Testis (tissue), 3 donors: ENCODE data around the gene PLXDC2. TPM values are rescaled to one million over a fixed set of nuclear protein-coding genes. Genes with fewer than 3 reads are reported as not detected.

Experiments used
- DNase-seq: peaks from one replicate; pipeline ENCODE4 v3.0.0-alpha.2; 2019
- H3K27ac ChIP-seq, 2 donors: fragments of 200-600 bp; sonication (generic); one replicate each; pipeline ENCODE4 v1.5.1; 2019
- H3K27me3 ChIP-seq: fragments of 200-600 bp; sonication (generic); one replicate; pipeline ENCODE4 v1.5.1; 2019
- H3K36me3 ChIP-seq: fragments of 200-600 bp; sonication (generic); one replicate; pipeline ENCODE4 v1.5.1; 2017; ENCODE audit warnings: low read depth; ENCODE audit errors: missing control alignments
- H3K4me1 ChIP-seq: fragments of 200-600 bp; sonication (generic); one replicate; pipeline ENCODE4 v1.5.1; 2019
- H3K4me3 ChIP-seq, 2 donors: fragments of 200-600 bp; sonication (generic); one replicate each; pipeline ENCODE4 v1.5.1; 2017 to 2019
- H3K9me3 ChIP-seq: fragments of 200-600 bp; sonication (generic); one replicate; pipeline ENCODE4 v1.5.1; 2017
- POLR2A ChIP-seq: fragments of 450-650 bp; IDR thresholded peaks from one replicate; pipeline ENCODE4 v1.6.1; 2017; ENCODE audit warnings: antibody characterized with exemption, mild to moderate bottlenecking, moderate library complexity
- WGBS, 2 donors: methylation state at CpG; one replicate each; pipeline ENCODE4 v1.1.5; 2018; 5-methylcytosine and 5-hydroxymethylcytosine counted together
- intact Hi-C: fragments of 100-400 bp; cut with DNase I; formaldehyde crosslinking; loops from one replicate; pipeline ENCODE4 v1.15.1; 2023; ENCODE audit warnings: low total_unique reads
- polyA plus RNA-seq: library from polyadenylated mRNA; stranded (reverse); fragments of 350-450 nt; fragmentation: Illumina TruSeq; extraction: RNeasy Lipid Tissue Mini Kit (QIAGEN cat#74804); gene quantifications from one replicate; pipeline ENCODE4 v1.2.3, GENCODE V29; 2014; ENCODE audit warnings: low read depth, low replicate concordance; ENCODE audit not compliant: insufficient read depth
- total RNA-seq, 2 donors: library from RNA; depleted of rRNA; stranded (reverse); fragments of >200 nt; gene quantifications; one replicate each; pipeline ENCODE4 v1.2.3, GENCODE V29; 2016
- TF ChIP-seq, protein P1 (sequence below), 3 experiments: fragments of 450-650 bp in 2 of 3; fragments of 200-600 bp in 1 of 3; sonication (generic) in 1 of 3; IDR thresholded peaks; one replicate each; pipeline ENCODE4 v1.5.1; 2016 to 2019; ENCODE audit warnings: antibody characterized with exemption in 3 of 3, mild to moderate bottlenecking in 2 of 3, moderate library complexity in 1 of 3

Gene PLXDC2
- total and polyA plus RNA-seq, 3 donors from 2014 or later = 27.5 to 81.7 (median 53.6) TPM

DNA sequence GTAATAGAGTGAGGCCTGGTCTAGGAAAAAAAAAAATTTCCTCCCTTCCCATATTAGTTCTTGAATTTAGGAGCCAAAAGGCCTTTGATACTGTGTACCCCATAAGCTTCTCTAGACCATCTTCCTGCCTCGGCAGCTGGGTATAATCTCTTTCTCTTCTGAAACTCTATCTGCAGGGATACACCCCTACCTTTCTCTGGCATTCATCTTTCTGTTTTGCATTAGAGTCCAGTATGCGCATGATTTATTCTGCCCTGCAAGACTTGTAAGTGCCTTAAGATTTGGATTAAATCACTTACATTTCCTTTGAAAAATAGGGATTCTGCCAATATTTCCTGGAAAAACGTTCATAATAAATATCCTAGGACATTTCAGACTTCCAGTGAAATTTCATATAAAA lies 431.2 kb downstream of the PLXDC2 start:
- TF ChIP-seq, protein P1, sequence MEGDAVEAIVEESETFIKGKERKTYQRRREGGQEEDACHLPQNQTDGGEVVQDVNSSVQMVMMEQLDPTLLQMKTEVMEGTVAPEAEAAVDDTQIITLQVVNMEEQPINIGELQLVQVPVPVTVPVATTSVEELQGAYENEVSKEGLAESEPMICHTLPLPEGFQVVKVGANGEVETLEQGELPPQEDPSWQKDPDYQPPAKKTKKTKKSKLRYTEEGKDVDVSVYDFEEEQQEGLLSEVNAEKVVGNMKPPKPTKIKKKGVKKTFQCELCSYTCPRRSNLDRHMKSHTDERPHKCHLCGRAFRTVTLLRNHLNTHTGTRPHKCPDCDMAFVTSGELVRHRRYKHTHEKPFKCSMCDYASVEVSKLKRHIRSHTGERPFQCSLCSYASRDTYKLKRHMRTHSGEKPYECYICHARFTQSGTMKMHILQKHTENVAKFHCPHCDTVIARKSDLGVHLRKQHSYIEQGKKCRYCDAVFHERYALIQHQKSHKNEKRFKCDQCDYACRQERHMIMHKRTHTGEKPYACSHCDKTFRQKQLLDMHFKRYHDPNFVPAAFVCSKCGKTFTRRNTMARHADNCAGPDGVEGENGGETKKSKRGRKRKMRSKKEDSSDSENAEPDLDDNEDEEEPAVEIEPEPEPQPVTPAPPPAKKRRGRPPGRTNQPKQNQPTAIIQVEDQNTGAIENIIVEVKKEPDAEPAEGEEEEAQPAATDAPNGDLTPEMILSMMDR (IDR thresholded peaks at IDR 0.05) = no peak
- no peak for TF ChIP-seq POLR2A
- Histone ChIP-seq H3K36me3 (no peaks in the 10 kb centered on the region), H3K4me3 (no peak overlapping the region), H3K27ac (no peak overlapping the region), H3K27me3 (no peaks in the 10 kb centered on the region), H3K9me3 (no peaks in the 10 kb centered on the region), H3K4me1 (no peaks in the 10 kb centered on the region)
- WGBS, 2 donors = 74 to 83% methylated on average over 3 of the region's 3 CpGs
- DNase-seq = no peak
- intact Hi-C loops = no loop called here

DNA sequence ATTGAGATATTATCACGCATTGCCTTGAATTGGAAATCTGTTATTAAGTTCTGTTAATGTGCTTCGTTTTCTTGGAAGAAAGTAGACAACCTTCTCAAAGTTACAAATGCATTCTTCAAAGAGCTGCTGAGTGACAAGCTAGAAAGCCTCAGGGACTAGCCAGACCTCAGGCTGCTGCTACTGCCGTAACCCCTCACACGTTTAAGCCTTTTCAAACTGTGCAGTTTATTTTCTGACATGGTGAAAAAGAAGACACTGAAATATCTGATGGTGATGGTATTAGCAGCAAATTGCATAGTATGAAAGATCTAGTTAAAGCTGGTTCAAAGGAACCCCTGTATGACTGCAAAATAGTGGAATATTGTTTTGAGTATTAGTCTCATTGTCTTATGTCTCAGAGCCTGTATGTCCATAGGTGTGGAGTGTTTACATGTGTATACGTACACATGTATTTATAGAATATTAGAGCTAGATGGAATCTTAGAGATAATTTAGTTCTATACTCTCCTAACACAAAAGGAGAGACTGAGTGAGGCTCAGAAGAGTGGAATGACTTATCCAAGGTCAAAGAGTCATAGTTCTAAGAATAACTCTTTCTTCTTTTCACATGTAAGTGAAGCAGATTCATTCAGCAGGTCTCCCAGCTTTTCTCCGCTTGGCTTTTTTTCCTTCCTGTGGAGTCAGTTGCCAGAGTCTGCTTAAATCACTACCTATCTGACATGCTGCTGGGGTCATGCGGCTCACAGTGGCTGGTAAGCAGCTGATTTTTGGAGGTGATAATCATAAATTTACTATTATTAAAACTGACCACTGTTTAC lies 431.9 kb downstream of the PLXDC2 start:
- Histone ChIP-seq H3K27me3 (no peaks in the 10 kb centered on the region), H3K36me3 (no peaks in the 10 kb centered on the region), H3K4me1 (no peaks in the 10 kb centered on the region), H3K9me3 (no peaks in the 10 kb centered on the region), H3K27ac (peak overlapping the region in 1 of 2 donors; percentile 1), H3K4me3 (no peak overlapping the region)
- TF ChIP-seq, protein P1 (IDR thresholded peaks at IDR 0.05) = no peak
- TF ChIP-seq POLR2A = no peak
- no peak for DNase-seq
- WGBS, 2 donors = 75 to 86% methylated on average over 7 of the region's 7 CpGs
- intact Hi-C loops = no loop called here

DNA sequence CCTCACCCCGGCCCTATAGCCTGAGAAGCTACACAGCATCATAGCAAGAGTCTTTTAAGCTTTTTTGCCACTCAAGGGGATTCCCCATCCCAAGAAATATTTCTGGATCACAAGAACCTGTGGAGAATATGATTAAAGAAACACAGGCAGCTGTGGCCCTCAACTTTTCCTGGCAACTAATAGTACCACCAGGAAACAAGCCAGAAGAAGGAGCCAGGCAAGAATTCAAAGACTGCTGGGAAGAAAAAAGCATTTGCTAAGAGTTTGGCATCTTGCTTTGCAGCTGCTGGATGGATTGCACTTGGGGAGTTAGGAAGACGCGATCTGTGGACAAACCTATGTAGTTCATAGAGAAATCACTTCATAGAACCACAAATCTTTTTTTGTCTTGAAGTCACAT lies 437.8 kb downstream of the PLXDC2 start:
- TF ChIP-seq, protein P1 (IDR thresholded peaks at IDR 0.05) = no peak
- TF ChIP-seq POLR2A = no peak
- 54 to 63% methylated on average over 3 of the region's 3 CpGs for WGBS, 2 donors
- peak; percentile 23 for DNase-seq
- Histone ChIP-seq H3K27me3 (no peaks in the 10 kb centered on the region), H3K4me3 (no peak overlapping the region), H3K4me1 (no peaks in the 10 kb centered on the region), H3K27ac (peak overlapping the region in 1 of 2 donors; percentile 10), H3K9me3 (no peaks in the 10 kb centered on the region), H3K36me3 (no peaks in the 10 kb centered on the region)
- intact Hi-C loops = no loop called here

DNA sequence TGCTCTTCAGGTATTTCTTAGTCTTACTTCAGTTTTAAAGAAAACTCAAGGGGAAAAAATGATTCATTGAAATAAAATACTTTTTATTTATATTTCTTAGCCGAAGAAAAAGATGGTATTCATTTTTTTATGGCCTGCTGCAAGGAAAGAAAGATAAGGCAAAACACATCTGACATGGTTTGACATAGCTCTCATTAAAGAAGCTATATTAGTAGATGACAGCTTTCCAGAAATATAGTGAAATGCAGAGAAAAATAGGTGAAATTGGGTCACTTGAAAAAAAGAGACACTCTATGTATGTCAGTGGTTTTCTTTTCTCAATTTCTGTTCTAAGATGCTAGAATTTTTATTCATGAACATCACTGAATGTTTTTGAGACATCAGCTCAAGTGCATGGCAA lies 438.3 kb downstream of the PLXDC2 start:
- H3K27ac ChIP-seq = no peak overlapping the region
- H3K9me3 ChIP-seq = no peaks in the 10 kb centered on the region
- no peaks in the 10 kb centered on the region for H3K27me3 ChIP-seq
- H3K36me3 ChIP-seq = no peaks in the 10 kb centered on the region
- H3K4me3 ChIP-seq = no peak overlapping the region
- no peak for TF ChIP-seq POLR2A
- TF ChIP-seq, protein P1 (IDR thresholded peaks at IDR 0.05) = no peak
- no peak for DNase-seq
- WGBS, 2 donors = 69 to 78% methylated on average over 1 of the region's 1 CpG
- no peaks in the 10 kb centered on the region for H3K4me1 ChIP-seq
- intact Hi-C loops = no loop called here

DNA sequence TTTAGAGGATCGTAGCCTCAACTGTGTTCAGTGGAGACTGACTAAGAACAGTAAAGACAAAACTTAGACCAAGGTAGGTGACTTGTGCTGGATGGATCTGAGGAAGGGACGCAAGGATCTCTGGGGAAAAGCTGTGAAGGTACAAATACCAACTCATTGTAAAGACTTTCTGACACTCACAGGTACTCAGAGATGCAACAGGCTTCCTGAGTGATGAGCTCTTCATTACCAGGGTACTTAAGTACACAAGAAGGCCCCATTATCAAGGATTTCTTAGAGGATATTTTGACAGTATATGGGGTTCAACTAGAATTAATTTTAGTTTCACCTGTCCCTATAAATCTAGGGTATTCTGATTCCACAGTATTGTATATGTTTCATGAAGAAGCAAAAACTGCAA lies 440.7 kb downstream of the PLXDC2 start:
- Histone ChIP-seq H3K4me1 (no peaks in the 10 kb centered on the region), H3K9me3 (no peaks in the 10 kb centered on the region), H3K27me3 (no peaks in the 10 kb centered on the region), H3K27ac (no peak overlapping the region), H3K36me3 (no peaks in the 10 kb centered on the region), H3K4me3 (no peak overlapping the region)
- 91 to 95% methylated on average over 2 of the region's 2 CpGs for WGBS, 2 donors
- no peak for TF ChIP-seq POLR2A
- TF ChIP-seq, protein P1 (IDR thresholded peaks at IDR 0.05) = no peak
- no peak for DNase-seq
- intact Hi-C loops = no loop called here
